Astrocyte of the cerebellum (primary cell): ENCODE results near the gene LAMC3.

Experiments used
- DNase-seq: peaks from one replicate; pipeline ENCODE4 v3.0.0-alpha.2; 2011; ENCODE audit warnings: low read depth
- H3K4me3 ChIP-seq: 2 replicates; pipeline ENCODE4 v1.5.1; 2011; ENCODE audit warnings: mild to moderate bottlenecking, low read depth, low read length, moderate library complexity
- in situ Hi-C: cut with HindIII; loops from 2 replicates; pipeline ENCODE4 v1.10.0; 2017; ENCODE audit warnings: low sequenced_read_pairs
- TF ChIP-seq, protein P1 (sequence below): IDR thresholded peaks from 2 replicates; pipeline ENCODE4 v1.5.1; 2012; ENCODE audit warnings: low read length, low read depth, moderate library complexity, mild to moderate bottlenecking; ENCODE audit errors: missing control alignments

The LAMC3 gene

GRCh38 chr9:130972277-130972956, 36.6 kb upstream of the LAMC3 start:
- H3K4me3 ChIP-seq: no peak overlapping the region
- in situ Hi-C loops: no loop called here
- TF ChIP-seq, protein P1, sequence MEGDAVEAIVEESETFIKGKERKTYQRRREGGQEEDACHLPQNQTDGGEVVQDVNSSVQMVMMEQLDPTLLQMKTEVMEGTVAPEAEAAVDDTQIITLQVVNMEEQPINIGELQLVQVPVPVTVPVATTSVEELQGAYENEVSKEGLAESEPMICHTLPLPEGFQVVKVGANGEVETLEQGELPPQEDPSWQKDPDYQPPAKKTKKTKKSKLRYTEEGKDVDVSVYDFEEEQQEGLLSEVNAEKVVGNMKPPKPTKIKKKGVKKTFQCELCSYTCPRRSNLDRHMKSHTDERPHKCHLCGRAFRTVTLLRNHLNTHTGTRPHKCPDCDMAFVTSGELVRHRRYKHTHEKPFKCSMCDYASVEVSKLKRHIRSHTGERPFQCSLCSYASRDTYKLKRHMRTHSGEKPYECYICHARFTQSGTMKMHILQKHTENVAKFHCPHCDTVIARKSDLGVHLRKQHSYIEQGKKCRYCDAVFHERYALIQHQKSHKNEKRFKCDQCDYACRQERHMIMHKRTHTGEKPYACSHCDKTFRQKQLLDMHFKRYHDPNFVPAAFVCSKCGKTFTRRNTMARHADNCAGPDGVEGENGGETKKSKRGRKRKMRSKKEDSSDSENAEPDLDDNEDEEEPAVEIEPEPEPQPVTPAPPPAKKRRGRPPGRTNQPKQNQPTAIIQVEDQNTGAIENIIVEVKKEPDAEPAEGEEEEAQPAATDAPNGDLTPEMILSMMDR: no peak
- DNase-seq: no peak

DNA sequence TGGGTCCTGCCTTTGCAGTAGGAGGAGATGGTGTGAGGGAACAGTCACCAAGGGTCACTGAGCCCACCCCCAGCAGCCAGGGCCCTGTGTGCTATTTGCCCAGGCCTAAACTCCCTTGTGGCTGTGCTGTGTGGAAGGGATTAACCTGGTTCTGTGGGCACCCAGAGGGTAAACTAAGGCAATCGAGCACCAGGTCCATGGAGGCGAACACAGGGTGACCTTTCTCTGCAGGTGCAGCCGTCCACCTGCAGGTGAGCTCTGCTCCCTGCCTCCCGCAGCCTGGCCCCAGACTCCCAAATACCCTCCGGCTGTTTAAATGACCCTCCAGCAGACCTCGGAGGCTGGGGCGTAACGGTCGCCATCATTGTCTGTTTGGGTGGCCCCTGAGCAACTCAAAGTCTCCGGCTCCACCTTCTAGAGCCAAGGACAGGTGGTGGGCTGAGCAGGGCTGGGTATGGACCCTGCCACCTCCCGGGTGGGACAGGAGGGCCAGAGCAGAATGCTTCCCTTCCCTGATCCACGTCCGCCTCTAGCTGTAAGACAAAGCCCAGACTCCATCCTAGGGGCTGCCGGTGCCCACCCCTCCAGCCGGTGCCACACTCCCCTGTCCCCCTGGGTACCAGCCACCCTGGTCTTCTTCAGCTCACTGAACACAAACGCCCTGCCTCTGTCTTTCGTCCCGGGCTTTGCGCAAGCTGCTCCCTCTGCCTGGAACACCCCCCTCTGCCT, 35.9 kb upstream of the LAMC3 start:
- no peak overlapping the region for H3K4me3 ChIP-seq
- DNase-seq: no peak
- in situ Hi-C loops: no loop called here
- TF ChIP-seq, protein P1: no peak

DNA sequence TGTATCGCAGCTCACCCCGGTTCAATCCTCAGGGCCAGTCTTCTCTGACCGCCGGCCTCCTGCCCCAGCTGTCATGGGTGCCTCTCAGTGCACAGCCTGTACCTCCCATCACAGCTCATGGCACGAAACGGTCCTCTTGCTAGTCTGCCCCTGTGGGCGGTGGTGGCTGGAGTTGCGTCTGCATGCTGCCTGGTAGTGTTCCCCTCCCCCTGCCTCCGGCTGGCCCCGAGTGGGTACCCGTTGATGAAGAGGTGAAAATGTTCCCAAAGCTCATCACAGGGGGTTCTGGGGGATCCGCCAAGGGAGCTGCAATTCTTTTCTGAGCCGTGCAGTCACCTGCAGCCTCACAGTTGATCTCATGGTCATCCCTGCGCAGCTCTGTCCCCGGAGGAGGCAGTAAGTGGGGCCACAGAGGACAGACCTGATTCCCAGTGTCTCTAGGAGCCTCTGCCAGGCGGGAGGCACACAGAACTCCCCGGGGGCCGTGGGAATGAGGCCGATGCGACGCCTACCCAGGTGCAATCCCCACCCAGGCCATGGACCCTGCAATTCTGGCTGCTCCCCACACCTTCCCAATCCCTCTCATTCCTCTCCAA, 35.2 kb upstream of the LAMC3 start:
- in situ Hi-C loops: no loop called here
- TF ChIP-seq, protein P1: no peak
- no peak for DNase-seq
- H3K4me3 ChIP-seq: no peak overlapping the region

- TF ChIP-seq, protein P1: no peak
- no peak for DNase-seq
- no peak overlapping the region for H3K4me3 ChIP-seq
- in situ Hi-C loops: no loop called here
These were observed 34.3 kb upstream of the LAMC3 start for GRCh38 chr9:130974697-130975096.

GRCh38 chr9:130975156-130975555, 33.8 kb upstream of the LAMC3 start:
- H3K4me3 ChIP-seq: no peak overlapping the region
- in situ Hi-C loops: no loop called here
- no peak for DNase-seq
- TF ChIP-seq, protein P1: no peak

GRCh38 chr9:130975932-130976841, 32.8 kb upstream of the LAMC3 start:
- in situ Hi-C loops: no loop called here
- TF ChIP-seq, protein P1: no peak
- H3K4me3 ChIP-seq: no peak overlapping the region
- DNase-seq: no peak
